ENCODE measurements around the gene GPC3.

- TF ChIP-seq EZH2 (IDR thresholded peaks at IDR 0.05; ENCODE audit: borderline replicate concordance, low read depth, low read length, poor library complexity, severe bottlenecking), result no peak
- TF ChIP-seq, protein P1, sequence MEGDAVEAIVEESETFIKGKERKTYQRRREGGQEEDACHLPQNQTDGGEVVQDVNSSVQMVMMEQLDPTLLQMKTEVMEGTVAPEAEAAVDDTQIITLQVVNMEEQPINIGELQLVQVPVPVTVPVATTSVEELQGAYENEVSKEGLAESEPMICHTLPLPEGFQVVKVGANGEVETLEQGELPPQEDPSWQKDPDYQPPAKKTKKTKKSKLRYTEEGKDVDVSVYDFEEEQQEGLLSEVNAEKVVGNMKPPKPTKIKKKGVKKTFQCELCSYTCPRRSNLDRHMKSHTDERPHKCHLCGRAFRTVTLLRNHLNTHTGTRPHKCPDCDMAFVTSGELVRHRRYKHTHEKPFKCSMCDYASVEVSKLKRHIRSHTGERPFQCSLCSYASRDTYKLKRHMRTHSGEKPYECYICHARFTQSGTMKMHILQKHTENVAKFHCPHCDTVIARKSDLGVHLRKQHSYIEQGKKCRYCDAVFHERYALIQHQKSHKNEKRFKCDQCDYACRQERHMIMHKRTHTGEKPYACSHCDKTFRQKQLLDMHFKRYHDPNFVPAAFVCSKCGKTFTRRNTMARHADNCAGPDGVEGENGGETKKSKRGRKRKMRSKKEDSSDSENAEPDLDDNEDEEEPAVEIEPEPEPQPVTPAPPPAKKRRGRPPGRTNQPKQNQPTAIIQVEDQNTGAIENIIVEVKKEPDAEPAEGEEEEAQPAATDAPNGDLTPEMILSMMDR (conservative IDR thresholded peaks at IDR 0.05; ENCODE audit: low read depth, low read length), result peak; percentile 42; the same call in 1 of the 2 replicates
Observed at GRCh38 chrX:133698298-133698697, 287.1 kb downstream of the GPC3 start.
